ENCODE results near the gene ATP6V1B1.

ATP6V1B1 gene

DNA sequence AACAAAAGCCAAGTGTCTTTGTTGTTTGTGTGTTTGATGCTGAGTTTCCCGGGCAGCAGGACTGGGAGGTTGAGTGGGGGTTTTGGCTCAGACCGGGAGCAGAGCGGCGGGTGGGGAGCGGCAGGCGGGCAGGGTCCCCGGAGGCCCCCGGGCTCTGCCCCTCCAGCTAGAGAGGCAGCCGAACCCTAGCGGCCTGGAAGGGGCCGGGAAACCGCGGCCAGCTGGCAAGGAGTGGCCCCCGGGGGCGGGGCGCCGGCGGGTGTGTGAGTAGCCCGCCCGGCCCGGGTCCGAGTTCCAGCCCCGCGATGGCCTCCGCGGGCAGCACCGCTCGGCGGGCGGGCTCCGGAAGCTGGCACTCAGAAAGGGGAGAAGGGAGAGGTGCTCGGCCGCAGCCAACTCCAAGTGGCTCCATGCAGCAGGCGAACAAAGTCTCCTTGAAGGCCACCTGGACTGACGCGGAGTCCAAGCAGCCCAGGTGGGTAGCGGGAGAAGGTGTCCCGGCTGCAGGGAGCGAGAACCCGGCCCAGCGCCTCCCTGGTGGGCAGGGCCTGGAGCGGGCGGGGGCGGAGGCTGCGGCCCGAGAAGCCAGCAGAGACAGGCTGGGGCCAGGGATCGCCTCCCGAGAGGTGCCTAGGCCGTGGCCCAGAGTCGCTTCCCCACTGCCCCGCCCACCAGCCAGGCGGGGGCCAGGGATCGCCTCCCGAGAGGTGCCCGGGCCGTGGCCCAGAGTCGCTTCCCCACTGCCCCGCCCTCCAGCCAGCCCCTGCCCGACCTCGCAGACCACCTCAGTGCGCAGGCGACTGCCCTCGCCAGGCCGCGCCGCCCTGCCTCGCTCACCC is 42.9 kb downstream of the ATP6V1B1 start, which contains the start of gene ANKRD53:
ANKRD53 (plus strand) TSS at position 290 of the 839 bp plus-strand sequence; CDS start at position 306, 16 bp downstream.
- DNase-seq, result peak; percentile 67

DNA sequence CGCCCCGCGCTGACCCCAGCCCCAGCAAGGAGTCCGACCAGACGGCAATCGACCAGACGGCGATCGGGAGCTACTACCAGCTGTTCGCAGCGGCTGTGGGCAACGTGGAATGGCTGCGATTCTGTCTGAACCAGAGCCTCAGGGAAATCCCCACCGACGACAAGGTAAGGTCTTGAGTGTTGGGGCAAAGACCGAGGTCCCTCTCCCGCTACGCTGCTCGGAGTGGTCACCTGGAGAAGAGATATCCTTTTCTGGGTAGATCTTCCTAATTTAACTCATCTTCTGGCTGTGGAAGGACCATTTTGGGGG is 43.4 kb downstream of the ATP6V1B1 start:
- DNase-seq, result no peak

DNA sequence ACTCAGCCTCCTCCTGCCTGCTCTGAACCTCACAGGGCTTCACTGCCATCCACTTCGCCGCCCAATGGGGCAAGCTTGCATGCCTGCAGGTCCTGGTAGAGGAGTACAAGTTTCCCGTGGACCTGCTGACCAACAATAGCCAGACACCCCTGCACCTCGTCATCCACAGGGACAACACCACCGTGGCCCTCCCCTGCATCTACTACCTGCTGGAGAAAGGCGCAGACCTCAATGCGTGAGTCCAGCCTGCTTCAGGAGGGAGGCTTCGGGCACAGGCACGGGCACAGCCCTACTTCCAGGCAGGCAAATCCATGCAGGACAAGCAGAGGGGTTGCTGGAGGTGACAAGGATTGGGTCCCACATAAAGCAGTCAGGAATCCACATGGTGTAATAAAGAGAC is 43.9 kb downstream of the ATP6V1B1 start:
- no peak for DNase-seq

DNA sequence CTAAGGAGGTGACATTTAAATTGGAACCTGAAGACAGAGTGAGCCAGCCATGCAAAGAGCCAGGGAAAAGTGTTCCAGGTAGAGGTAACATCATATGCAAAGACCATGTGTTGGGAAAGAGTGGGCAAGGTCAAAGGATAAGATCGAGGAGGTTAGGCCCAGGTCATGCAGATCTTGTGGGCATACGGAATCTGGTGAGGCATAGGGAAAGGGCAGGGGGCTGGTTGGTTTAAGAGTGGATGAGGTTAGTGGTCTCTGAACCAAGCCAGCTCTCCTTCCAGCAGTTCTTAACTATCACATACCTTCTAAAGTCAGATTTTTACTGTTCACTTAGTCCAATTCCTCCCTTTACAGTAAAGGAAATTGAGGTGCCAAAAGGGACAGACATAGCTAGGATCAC is 45.7 kb downstream of the ATP6V1B1 start:
- no peak for DNase-seq

DNA sequence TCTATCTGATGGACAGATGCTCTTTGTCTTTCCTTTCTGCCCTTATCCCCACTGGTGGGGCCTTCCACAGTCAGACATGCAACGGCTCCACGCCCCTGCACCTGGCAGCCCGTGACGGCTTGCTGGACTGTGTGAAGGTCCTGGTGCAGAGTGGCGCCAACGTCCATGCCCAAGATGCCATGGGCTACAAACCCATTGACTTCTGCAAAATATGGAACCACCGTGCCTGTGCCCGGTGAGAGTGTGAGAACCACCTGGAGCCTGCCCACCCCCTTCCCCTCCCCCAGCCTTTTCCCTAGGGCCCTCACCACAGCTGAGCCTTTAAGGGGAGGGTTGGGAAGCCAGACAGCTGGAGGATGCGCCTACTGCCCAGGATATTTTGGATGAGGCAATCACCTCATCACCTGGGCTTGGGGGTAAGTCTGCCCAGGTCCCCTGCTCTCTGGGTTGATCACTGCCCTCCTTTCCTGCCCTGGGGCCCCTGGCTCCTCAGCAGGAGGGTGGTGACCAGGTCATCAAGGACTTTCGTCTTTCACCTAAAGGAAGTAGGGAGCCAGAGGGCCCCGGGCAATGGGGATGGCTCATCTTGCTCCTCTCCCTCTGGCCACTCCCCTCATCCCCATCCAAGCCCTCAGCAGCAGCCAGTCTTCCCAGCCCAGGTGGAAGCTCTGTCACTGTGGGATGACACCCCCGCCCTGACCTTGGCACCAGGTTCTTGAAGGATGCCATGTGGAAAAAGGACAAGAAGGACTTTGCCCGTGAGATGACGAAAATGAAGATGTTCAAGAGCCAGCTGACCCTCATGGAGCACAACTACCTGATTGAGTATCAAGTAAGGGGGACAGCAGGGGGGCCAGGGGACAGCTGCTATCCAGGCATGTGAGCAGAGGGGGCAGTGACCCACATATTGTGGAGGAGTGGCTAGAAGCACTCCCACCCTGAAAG is 46.4 kb downstream of the ATP6V1B1 start:
- DNase-seq, result no peak

DNA sequence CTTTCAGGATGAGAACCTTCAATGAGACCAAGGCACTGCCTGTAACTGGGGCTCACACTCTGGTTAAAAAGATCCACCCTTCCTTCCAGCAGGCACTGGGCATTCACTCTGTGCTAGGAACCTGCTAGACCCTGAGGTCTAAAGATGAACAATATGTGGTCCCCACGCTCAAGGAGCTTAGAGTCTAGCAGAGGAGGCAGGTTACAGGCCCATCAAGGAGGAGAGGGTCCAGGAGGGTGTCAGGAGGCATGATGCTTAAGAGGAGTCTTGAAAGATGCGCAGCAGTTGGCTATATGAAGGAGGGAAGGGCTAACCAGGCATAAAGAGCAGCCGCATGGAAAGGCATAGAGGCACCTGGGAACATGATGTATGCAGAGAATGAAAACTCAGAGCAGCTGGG is 47.3 kb downstream of the ATP6V1B1 start:
- DNase-seq, result no peak

DNA sequence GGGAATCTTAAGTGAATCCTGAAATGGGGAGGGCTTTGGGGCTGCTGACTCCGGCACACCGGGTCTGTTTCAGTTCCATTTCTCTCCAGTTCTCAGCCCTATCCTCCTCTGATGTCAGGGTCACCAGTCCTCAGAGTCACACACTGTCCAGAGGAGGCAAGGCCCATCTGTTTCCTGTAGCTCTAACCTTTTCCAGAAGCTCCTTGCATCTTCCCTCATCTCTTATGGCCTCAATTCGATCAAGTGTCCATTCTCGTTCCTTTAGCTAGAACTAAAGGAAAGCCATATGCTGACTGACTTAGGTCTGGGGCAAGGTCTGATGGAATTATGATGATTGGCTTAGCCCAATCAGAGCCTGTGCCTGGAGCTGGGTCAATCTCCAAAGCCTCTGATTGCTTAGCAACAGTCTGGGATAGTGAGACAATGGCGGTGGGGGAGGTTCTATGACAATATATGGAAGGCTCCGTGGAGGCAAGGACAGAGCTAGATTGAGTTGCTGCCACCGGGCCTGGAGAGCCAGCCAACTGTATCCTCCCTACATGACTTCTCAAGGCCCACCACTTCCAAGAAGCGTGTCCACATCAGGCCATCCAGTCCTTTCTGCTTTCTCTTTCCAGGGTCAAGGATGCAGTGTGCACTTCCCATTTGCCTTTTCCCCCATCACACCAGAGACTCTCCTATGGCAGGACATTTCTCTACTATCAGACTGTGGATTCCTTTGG is 48.0 kb downstream of the ATP6V1B1 start:
- DNase-seq, result no peak

DNA sequence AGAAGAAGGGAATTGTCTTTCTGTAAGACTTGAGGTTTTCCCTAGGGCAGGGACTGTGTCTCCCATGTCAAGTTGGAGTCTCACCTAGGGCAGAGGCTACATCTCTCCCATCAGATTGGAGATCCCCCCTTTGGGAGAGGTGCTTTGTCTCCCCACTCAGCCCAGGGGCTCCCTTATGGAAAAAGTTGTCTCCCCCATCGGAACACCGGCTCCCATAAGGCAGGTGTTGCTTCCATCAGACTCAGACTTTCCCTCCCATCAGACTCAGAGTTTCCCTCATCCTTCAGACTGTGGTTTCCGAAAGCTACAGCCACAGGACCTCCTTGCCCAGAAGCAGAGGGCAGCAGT is 48.5 kb downstream of the ATP6V1B1 start:
- DNase-seq, result no peak

DNA sequence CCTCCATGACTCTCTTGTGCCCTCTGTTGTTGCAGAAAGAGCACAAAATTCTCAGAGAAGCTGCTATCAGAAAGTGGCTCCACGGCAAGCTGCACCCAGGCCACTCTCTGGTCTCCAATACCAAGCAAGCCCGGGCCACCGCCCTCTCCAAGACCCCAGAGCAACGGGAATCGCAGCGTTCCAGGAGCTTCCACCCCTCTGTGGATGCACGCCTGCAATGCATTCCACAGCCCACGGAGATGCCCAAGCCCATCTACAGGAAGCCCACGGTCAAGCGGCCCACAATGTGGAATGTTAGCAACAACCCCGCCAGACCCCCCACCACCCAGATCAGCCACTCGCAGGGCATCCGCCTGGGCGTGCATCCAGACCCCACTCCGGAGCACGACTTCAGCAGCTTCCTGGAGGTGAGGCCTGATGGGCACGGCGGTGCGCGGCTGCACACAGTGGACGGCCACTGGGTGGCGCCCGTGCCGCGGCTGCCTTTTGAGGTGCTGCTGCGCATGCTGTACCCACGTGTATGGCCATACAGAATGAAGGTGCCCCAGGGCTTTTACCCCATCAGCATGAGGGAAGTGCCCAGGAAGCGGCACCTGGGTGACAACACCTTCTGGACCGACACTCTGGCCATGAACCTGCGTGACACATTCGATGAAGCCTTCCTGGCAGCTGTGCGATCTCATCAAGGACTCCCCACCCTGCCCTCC is 49.0 kb downstream of the ATP6V1B1 start:
- no peak for DNase-seq

DNA sequence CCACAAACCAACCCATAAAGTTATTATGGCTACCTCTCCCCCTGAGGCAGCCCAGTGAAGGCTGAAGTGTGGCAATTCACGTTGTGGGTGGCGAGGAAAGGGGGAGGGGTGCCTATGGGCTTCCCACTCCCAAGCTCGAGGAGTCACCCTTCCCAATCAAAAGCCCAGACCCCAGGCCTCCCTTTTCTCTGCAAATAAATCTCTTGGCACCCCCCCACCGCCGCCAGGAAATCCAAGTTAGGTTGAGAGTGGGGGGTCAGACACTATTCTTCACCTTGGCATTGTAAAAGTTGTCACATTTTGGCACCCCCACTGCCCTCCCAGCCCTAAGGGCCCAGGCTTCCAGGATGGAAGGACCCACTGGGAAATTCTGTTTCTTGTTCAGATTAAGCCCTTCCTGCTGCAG is 49.6 kb downstream of the ATP6V1B1 start:
- DNase-seq, result no peak

DNA sequence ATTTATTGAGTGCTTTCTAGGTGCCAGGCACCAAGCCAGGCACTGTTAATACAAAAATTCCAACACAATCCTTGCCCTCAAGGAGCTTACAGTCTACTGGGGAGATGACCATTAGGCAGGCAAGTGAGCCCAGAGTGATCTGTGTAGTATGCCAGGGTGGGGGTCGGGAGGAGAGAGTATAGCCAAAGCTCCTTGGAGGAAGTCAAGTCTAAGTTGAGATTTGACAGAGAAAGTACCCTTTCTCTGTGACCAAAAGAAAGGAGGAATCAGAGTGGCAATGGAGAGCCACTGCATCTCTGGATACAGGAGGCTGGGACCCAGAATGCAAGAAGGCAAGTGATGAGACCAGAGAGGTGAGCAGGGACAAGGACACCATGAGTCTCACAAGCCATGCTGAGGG is 50.3 kb downstream of the ATP6V1B1 start:
- DNase-seq, result no peak

DNA sequence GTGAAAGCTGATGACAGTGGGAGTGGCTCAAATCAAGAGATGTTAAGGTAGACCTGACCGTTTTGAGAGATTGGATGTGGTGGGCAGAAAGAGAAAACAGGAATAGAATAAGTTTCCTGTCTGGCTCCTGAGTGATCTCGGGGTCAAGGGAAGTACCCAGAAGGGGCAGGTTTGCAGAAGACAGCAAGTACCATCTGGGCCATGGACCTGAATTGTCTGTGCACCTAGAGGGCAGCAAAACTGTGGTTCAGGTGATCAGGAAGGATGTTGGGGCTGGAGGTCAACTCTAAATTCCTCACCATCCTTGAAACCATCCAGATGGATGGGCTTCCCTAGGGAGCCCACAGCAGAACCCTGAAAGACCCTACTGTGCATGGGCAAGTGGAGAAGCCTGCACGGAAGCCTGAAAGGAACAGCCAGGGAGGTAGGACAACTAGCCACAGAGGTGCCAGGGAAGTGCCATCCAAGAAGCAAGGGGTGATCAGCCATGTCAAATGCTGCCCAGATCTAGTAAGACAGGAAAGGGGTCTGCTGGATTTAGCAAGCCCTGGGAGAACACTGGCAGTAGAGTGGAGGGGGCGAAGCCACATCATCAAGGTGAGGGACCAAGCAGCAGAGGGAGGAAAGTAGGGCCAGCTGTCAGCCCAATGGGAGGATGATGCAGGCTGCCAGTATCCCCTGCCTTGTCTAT is 50.9 kb downstream of the ATP6V1B1 start:
- DNase-seq, result no peak

DNA sequence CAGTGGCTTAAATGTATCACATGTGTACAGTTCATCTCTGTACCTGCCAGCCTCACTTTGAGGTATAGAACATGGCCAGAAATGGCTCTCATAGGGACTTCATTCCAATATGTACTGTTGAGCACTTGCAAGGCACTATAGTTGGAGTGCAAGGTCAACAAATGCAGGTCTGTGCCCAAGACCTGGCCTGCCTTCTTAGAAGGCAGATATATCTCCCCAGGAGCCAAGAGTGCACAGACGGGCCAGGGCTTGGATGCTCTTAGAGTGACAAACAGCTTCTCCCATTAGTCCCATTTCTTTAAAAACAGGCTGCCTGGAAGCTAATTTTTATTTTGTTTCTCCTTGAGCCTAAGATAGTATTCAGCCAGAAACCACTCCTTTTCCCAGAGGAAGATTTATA is 51.7 kb downstream of the ATP6V1B1 start:
- no peak for DNase-seq

DNA sequence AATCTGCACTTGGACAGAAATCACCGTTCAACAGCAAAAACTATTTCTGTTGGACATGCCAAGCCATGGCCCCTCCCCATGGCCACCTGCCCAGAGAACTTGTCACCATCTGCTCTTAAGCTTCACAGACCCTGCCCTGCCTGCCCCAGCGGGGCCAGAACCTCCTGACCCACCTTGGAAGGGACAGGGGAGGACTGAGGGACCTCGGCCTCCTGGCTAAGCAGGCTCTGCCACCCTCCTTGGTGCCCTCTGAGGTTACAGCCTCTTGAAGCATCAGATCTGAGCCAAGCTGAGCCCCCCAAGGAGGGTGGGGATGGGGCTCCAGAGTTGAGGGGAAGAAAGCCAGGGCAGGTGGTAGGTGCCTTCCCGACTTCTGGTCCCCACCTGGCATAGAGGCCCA is 52.5 kb downstream of the ATP6V1B1 start:
- no peak for DNase-seq

DNA sequence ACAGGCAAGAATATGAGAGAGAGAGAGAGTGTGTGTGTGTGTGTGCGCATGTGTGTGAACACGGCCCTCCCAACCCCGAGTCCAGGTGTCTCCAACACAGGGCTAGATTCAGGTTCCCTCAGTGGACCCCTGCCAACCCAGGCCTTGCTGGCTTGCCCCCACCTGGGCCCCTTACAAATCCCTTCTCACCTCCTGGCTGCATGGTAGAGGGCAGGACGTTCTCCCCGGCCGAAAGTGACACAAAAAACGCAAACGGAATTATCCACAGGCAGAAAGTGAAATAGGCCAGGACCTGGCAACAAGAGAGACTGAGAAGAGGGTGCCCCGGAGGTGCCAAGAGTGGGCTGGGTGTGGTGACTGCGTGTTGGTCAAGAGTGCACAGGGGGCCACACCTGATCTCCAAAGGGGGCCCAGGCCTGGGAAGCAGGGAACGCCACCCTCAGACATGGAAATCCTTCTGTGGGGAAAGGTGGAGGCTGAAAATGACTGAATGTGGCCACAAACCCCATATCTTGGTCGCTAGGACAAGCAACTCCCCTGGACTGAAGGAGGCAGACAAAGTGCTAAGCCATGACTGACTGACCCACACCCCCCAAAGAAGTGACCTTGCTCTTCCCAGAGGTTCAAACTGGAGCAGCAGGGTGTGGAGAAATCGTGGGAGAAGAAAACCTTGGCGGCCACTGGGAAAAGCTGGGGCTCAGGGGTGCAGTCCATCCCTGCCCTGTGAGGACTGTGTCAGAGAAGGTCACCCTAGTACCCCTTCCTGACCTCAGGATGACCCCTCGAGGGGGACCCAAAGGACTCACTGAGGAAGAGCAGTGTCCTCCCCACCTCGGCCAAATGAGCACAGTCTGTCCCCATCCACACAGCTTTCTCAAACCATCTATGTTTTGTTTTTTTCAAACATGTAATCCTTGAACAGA is 53.3 kb downstream of the ATP6V1B1 start:
- no peak for DNase-seq

DNA sequence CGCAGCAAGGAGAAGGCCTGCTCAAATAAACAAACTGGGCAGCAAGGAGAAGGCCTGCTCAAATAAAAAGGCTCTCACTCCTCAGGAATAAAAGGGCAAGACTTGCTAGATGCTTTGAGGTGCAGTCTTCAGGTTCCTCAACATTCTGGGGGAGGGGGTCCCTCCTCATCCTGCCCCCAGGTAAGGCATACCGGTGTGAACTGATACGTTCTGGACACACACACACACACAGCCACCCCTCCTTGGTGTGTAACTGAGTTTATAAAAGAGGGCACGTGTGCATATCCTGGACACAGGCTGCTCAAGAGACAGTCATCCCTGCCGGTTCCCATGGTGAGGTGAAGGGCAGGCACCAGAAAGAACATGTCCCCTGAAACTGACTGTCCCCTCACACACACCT is 54.5 kb downstream of the ATP6V1B1 start:
- DNase-seq, result no peak

DNA sequence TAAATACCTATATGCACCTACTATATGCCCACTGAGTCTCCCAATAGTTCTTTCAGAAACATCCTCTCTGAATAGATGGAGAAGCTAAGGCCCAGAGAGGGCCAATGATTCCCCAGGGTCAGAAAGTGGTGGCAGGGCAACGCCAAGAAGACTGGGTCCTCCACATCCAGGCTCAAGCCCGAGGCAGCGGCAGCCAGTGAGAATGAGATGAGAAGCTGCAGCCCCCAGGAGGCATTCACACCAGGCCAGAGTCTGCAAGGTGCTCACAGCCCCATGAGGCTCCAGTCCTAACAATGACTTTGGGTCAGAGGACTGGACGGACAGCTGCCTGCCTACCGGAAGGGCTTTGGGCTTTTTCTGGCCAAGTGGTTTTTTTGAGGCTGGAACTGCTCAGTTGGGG is 55.4 kb downstream of the ATP6V1B1 start:
- no peak for DNase-seq

DNA sequence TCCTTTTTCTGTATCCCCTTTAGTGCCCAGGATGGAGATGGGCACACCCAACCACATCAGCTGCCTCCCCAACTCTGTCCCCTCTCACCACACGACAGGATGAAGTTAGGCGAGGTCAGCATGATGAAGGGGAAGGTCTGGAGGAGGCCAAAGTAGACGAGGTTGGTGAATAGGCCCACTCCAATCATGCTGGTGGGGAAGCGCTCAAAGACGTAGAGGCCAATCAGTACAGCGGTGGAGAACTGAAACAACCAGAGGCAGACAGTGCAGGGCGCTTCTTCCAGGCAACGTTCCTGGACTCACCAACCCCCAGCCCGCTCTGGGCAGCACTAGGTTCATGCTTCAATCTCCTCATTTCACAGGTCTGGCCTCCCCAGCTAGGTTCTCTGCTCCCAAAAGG is 56.0 kb downstream of the ATP6V1B1 start:
- DNase-seq, result no peak

DNA sequence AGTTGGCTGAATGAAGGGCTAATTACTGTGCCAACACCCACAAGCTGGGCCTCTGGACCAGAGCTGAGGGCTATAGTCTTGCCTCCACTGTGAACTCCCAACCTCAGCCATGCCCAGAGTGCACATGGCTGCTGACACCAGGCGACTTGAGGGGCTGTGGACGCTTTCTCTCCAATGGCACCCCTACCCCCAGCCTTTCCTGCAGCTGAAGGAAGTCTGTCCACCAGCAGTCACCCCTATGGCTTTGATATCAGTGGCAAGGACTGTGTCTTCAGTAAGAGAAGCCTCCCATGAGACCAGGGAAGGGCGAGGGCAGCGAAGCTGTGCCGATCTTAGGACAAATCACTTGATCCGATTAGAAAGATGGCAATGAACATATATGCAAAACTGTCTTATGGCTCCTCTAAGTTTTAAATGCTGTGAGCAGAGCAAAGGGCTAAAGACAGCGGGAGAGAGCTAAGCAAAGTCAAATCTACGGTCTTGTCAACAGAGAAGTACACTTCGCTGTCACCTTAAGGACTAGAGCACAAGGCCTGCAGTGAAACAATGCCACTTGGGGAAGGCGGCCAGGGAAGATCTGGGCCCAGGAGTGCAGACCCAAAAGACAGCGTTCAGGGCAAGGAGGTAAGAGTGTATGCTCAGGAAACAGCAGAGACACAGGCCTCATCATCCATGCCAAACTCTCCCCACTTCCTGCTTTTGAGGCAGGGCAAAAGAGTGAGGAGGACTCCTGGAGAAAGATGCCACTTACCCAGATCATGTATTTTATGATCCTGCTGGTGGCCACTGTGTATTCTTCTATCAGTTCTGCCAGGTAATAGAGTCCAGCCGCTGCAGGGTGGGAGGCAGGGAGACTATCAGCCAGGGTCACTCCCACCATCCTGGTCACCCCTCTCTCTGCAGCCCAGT is 57.5 kb downstream of the ATP6V1B1 start:
- DNase-seq, result no peak
